Measurements from ENCODE around the gene TTC28.

DNA sequence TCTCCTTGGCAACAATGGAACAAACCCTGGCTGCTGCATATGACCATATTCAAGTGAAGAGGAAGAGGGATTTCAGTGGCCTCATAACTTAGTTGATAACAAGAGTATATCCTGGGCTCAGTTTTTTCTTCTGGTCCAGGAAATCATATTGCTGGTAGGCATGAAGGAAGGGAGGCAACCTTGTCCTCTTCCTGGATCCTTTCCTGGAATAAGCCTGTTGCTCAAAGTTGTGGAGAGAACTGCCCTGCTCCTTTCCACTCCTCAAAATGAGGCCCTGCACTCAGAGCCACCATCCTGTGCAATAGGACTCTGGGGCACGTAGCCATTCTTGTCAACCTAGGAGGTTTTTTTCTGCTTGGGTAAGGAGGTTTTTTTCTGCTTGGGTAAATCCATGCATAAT, 631.9 kb downstream of the TTC28 start:
- TF ChIP-seq, protein P1, sequence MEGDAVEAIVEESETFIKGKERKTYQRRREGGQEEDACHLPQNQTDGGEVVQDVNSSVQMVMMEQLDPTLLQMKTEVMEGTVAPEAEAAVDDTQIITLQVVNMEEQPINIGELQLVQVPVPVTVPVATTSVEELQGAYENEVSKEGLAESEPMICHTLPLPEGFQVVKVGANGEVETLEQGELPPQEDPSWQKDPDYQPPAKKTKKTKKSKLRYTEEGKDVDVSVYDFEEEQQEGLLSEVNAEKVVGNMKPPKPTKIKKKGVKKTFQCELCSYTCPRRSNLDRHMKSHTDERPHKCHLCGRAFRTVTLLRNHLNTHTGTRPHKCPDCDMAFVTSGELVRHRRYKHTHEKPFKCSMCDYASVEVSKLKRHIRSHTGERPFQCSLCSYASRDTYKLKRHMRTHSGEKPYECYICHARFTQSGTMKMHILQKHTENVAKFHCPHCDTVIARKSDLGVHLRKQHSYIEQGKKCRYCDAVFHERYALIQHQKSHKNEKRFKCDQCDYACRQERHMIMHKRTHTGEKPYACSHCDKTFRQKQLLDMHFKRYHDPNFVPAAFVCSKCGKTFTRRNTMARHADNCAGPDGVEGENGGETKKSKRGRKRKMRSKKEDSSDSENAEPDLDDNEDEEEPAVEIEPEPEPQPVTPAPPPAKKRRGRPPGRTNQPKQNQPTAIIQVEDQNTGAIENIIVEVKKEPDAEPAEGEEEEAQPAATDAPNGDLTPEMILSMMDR (IDR thresholded peaks at IDR 0.05): no peak
- TF ChIP-seq POLR2A (IDR thresholded peaks at IDR 0.05): no peak

Data from gastroesophageal sphincter (tissue), 3 donors.